GM23248 (cell line): ENCODE data around the gene LBX2.

Experiments used
- EZH2 ChIP-seq: fragments of 200-600 bp; sonication (generic); IDR thresholded peaks from 2 replicates; pipeline ENCODE4 v1.6.1; 2018; ENCODE audit warnings: antibody characterized with exemption, mild to moderate bottlenecking; ENCODE audit not compliant: insufficient read depth, poor library complexity, severe bottlenecking
- EZH2phosphoT487 ChIP-seq: fragments of 200-600 bp; sonication (generic); IDR thresholded peaks from 2 replicates; pipeline ENCODE4 v1.6.1; 2018; ENCODE audit warnings: antibody characterized with exemption, moderate library complexity, mild to moderate bottlenecking, low read depth; ENCODE audit not compliant: insufficient read depth

DNA sequence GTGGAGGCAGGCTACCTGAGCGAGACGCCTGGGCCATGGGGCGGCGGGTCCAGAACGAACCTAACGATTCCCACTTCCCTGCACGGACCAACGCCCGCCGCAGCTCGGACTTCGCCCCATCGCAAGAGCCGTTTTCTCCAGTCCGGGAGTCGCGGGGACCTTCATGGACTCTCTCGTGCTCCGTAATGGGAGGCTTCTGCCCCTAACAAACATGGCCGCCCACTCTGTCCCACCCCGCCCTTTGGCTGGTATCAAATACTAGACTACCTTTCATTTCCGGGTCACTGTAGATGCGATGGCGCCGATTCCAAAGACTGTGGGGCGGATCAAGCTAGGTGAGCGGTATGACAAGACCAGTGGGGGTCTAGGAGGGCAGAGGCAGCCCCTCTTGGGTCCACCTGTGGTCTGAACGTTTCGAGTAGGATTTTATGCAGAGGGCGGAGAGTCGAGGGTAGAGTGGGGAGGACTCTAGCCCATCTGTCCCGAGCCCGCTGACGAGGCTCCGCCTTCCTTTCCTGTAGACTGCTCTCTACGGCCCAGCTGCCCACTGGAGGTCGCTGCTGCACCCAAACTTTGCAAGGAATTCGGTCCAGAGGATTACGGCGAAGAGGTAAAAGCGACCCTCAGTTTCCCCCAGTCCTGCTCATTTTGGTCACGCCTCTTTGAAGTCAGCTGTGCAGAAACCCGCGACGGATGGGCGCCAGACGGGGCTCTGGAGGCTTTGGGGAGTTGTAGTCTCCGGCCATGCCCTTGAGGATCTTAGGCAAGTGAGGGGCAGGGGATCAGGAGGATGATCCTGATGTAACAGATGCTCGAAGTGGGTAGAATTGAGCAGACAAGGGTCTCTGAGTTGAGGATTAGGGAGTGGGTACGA is 16.4 kb downstream of the LBX2 start, which contains the start of the genes CCDC142 and TTC31:
- TF ChIP-seq EZH2: no peak
- no peak for TF ChIP-seq EZH2phosphoT487
